Measurements from ENCODE around the gene ENTREP3.
"Not testable (repeated sequence)": the region's sequence is repeated elsewhere in the genome, so short reads cannot be mapped to it uniquely, and the experiment has no call there.

ENTREP3 gene

DNA sequence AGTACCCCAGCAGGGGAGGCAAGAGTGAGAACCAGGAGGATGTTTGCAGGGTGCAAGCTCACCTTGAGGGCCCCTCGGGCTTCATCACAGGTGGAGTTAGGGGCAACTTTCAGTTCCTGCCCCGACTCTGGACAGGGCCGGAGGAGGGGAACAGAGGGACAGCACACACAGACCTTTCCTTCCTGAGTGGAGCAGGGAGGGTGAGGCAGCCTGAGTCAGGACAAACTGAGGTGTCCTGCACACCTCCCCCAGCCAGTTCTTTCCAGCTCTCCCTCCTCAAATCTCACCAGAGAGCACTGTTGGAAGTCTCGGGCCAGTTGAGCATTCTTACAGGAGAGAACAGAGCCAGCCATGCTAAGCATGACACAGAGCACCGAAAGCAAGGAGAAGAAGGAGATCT lies 1.5 kb downstream of the ENTREP3 start:
- TF ChIP-seq, protein P1, sequence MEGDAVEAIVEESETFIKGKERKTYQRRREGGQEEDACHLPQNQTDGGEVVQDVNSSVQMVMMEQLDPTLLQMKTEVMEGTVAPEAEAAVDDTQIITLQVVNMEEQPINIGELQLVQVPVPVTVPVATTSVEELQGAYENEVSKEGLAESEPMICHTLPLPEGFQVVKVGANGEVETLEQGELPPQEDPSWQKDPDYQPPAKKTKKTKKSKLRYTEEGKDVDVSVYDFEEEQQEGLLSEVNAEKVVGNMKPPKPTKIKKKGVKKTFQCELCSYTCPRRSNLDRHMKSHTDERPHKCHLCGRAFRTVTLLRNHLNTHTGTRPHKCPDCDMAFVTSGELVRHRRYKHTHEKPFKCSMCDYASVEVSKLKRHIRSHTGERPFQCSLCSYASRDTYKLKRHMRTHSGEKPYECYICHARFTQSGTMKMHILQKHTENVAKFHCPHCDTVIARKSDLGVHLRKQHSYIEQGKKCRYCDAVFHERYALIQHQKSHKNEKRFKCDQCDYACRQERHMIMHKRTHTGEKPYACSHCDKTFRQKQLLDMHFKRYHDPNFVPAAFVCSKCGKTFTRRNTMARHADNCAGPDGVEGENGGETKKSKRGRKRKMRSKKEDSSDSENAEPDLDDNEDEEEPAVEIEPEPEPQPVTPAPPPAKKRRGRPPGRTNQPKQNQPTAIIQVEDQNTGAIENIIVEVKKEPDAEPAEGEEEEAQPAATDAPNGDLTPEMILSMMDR (IDR thresholded peaks at IDR 0.05; ENCODE audit: low read depth, low read length, missing control alignments): no peak
- in situ Hi-C loops (cut with HindIII; ENCODE audit: low sequenced_read_pairs): no loop called here
- peak overlapping the region; percentile 57 for H3K4me3 ChIP-seq (ENCODE audit: low read depth, low read length)
- DNase-seq (ENCODE audit: low read depth): no peak

DNA sequence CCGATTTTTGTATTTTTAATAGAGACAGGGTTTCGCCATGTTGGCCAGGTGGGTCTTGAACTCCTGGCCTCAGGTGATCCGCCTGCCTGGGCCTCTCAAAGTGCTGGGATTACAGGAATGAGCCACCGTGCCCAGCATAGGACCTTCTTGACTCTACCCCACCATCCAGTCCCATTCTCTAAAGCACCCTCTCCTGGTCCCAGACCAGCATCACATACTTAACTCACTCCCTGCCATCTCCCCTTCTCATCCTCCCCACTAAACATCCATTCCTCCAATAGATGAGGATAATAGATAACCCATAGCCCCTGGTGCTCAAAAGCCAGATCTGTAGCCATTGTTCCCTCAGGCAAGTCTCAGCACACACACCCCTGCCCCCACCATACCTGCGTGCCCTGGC lies 2.1 kb downstream of the ENTREP3 start:
- DNase-seq (ENCODE audit: low read depth): no peak
- in situ Hi-C loops (cut with HindIII; ENCODE audit: low sequenced_read_pairs): no loop called here
- H3K4me3 ChIP-seq (ENCODE audit: low read depth, low read length): peak overlapping the region; percentile 57
- TF ChIP-seq, protein P1 (IDR thresholded peaks at IDR 0.05; ENCODE audit: low read depth, low read length, missing control alignments): no peak

DNA sequence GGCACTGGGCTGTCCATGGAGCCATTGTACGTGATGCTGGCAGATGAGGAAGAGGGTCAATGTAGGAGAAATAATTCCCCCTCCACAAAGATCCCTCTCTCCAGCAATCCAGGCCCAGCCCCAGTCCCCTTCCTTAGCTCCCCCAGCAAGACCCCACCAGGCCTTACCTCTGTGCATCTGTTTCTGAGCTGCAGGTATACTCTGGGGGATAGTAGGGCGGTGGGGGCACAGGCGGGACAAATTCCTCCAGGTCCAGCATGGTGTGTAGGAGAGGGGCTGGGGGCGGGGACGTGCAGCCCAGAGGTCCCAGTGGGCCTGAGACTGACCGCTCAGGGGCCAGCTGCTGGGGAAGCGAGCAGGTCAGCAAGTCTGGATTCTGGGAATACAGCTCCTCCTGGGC lies 3.7 kb downstream of the ENTREP3 start:
- DNase-seq (ENCODE audit: low read depth): no peak
- in situ Hi-C loops (cut with HindIII; ENCODE audit: low sequenced_read_pairs): no loop called here
- TF ChIP-seq, protein P1 (IDR thresholded peaks at IDR 0.05; ENCODE audit: low read depth, low read length, missing control alignments): no peak
- H3K4me3 ChIP-seq (ENCODE audit: low read depth, low read length): no peak overlapping the region

DNA sequence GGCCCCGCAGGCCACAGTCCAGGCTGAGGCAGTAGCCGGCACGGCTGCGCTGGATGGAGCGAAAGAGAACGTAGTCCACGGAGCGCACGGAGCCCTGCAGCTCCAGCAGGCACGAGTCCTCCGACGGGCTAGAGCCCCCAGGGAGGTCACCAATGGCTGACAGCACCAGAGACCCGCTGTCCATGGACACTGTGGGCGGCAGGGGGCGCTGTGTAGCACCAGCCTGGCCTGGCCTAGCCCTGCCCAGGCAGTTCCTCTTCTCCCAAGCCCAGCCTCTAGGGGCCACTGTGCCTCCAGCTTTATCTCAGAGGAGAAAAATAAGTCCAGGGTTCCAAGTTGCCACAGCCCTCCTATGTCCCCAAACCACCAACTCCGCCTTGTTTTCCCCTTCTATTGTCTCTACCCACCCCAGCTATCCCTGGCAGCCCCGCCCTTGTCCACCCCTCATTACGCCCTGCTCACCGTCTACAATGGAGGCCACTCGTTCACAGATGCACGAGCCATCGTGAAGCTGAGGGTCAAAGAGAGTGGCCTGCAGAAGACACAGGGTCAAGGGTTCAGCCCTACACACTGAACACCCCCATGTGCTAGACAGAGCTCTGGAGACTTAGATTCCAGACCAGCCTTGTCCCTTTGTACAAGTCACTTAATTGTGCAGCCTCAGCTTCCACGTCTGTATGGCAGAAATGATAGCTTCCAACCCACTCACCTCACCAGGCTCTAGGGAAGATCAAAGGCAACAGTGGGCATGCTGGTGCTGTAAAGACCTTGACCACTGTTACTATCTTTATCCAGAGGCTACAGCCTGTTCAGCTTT lies 4.4 kb downstream of the ENTREP3 start:
- peak; percentile 79 for DNase-seq (ENCODE audit: low read depth)

DNA sequence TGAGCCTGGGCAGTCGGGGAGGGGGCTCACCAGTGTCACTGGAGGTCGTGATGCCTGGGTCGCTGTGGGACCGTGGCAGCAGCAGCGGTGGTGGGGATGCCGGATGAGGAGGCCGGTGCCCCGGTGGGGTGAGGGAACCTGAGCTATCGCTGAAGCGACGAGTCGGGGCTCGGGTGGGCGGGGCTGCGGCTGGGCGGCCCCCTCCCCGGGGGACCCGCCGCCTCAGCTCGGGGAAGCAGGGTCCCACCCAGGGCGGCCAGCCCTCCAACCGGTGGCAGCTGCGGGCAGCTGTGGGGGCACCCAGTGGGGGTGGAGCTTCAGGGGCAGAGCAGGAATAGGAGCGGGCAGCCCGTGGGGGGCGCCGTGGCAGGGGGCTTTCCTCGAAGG lies 5.0 kb downstream of the ENTREP3 start:
- no peak for DNase-seq (ENCODE audit: low read depth)
- in situ Hi-C loops (cut with HindIII; ENCODE audit: low sequenced_read_pairs): no loop called here
- TF ChIP-seq, protein P1 (IDR thresholded peaks at IDR 0.05; ENCODE audit: low read depth, low read length, missing control alignments): no peak
- H3K4me3 ChIP-seq (ENCODE audit: low read depth, low read length): peak overlapping the region; percentile 18

More for the DNA sequence above, 4.4 kb downstream of the ENTREP3 start:
- TF ChIP-seq, protein P1 (IDR thresholded peaks at IDR 0.05; ENCODE audit: low read depth, low read length, missing control alignments): peak; percentile 100
- in situ Hi-C loops (cut with HindIII; ENCODE audit: low sequenced_read_pairs): no loop called here
- H3K4me3 ChIP-seq (ENCODE audit: low read depth, low read length): peak overlapping the region; percentile 18

DNA sequence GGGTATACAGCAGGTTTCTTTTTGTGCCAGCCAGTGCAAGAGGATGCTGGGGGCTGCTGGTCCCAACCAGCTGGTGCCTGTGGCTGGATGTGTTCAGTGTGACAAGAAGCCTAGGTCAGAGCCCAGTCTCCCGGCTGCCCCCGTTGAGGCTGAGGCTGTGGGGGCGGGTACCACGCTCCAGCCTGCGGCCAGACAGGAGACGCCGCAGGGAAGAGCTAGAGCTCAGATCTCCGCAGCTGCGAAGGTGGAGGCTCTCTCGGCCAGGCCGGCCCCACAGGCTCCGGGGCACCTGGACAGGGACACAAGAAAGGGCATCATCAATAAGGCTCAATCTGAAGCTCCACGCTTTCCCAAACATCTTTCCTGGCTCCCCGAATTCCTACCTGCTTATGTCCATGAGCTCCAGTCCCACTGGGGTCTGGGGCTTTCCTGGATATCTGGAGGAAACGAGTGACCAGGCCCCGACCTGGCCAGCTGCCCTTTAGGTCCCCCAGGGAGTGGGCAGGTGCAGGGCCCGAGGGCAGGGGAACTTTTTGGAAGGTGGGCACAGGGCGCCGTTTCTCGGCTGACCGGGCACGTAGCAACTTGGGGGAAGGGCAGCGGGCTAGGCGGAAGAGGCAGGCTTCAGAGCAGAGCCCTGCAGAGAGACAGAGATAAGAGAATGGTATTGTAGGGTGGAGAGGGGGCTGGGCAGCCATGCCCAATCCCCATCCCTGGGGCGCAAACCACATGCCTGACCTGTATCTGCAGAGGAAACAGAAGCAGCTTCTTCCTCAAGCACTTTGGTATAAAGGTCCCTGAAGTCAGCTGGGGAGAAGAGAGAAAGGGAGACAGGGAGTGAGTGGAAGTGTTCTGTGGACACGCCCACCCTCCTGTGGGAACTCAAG lies 7.4 kb downstream of the ENTREP3 start:
- no peak overlapping the region for H3K4me3 ChIP-seq (ENCODE audit: low read depth, low read length)
- in situ Hi-C loops (cut with HindIII; ENCODE audit: low sequenced_read_pairs): no loop called here
- DNase-seq (ENCODE audit: low read depth): no peak
- TF ChIP-seq, protein P1 (IDR thresholded peaks at IDR 0.05; ENCODE audit: low read depth, low read length, missing control alignments): no peak

DNA sequence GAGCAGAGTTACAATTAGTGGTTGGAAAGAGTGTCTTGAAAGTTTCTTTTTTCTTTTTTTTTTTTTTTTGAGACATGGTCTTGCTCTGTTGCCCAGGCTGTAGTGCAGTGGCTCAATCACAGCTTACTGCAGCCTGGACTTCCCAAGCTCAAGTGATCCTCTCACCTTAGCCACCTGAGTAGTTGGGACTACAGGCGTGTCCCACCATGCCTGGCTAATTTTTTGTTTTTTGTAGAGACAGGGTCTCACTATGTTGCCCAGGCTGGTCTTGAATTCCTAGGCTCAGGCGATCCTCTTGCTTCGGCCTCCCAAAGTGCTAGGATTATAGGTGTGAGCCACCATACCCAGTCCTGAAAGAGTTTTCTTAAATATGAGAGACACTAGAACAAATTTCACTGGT lies 8.5 kb downstream of the ENTREP3 start:
- DNase-seq (ENCODE audit: low read depth); in situ Hi-C loops (cut with HindIII; ENCODE audit: low sequenced_read_pairs); H3K4me3 ChIP-seq (ENCODE audit: low read depth, low read length): not testable (repeated sequence)

Data from astrocyte of the cerebellum (primary cell).